ENCODE results near the gene MRPS35.

Gene MRPS35

GRCh38 chr12:27686147-27686546 is 24.5 kb upstream of the MRPS35 start:
- Histone ChIP-seq H3K4me3 (ENCODE audit: low read length) (no peak overlapping the region), H3K9me3 (ENCODE audit: control insufficient read depth, low read length) (no peaks in the 10 kb centered on the region), H3K36me3 (ENCODE audit: control insufficient read depth, insufficient read depth, low read length, severe bottlenecking) (peaks cover 82% of the 10 kb centered on the region), H3K27me3 (replicated peaks; ENCODE audit: control insufficient read depth, insufficient read depth, low read length) (no peaks in the 10 kb centered on the region), H3K9ac (ENCODE audit: low read length) (no peak overlapping the region), H3K4me1 (ENCODE audit: control insufficient read depth, insufficient read depth, low read length) (no peaks in the 10 kb centered on the region)
- no peak for DNase-seq (ENCODE audit: low read depth)

DNA sequence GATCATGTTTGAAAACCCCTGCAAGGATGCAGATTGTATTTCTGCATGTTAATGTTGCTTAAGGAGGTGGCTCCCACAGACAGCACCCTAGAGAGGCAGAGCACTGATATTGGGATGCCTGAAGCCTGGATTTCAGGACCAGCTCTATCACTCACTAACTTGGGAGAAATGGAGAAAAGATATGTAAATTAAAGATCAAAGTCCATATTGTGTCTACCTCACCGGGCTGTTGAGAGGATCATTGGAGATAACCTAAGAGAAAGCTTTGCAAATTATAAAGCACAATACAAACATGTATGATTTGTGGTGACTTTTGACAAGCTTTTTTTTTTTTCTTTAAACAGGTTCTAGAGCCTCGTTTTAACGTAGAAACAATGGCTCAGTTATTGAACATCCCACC is 22.0 kb upstream of the MRPS35 start:
- Histone ChIP-seq H3K9me3 (ENCODE audit: control insufficient read depth, low read length) (no peaks in the 10 kb centered on the region), H3K27me3 (replicated peaks; ENCODE audit: control insufficient read depth, insufficient read depth, low read length) (no peaks in the 10 kb centered on the region), H3K4me1 (ENCODE audit: control insufficient read depth, insufficient read depth, low read length) (no peaks in the 10 kb centered on the region), H3K9ac (ENCODE audit: low read length) (no peak overlapping the region), H3K36me3 (ENCODE audit: control insufficient read depth, insufficient read depth, low read length, severe bottlenecking) (peaks cover 86% of the 10 kb centered on the region), H3K4me3 (ENCODE audit: low read length) (no peak overlapping the region)
- no peak for DNase-seq (ENCODE audit: low read depth)

DNA sequence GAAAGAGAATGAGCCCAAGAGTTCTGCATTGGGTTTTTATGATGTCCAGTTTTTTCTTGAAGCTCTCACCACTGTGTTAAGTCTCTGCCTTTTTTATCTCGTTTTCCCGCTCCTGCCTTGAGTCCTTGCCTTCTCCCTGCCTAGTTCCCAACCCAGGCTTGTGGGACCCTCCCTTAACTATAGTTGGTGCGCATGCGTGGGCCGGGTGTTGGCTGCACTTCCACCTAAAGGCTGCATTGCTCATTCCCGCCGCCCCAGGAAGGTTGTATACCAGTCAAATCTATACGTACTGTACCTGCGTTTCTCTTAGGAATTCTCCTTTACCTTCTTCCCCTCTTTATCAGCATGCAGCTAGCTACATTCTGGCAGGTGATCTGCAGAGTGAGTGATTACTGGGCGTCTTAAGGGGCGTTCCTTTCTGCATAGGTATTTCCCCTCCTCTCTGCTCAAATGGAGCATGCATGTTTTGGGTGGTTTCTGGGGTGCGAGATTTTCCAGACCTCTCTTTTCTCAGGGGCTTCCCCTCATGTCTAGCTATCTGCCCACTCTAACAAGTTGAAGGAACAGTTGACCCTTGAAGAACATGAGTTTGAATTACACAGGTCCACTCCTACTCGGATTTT is 21.0 kb upstream of the MRPS35 start:
- peaks cover 83% of the 10 kb centered on the region for H3K36me3 ChIP-seq (ENCODE audit: control insufficient read depth, insufficient read depth, low read length, severe bottlenecking)
- no peaks in the 10 kb centered on the region for H3K4me1 ChIP-seq (ENCODE audit: control insufficient read depth, insufficient read depth, low read length)
- H3K27me3 ChIP-seq (replicated peaks; ENCODE audit: control insufficient read depth, insufficient read depth, low read length) = no peaks in the 10 kb centered on the region
- H3K9me3 ChIP-seq (ENCODE audit: control insufficient read depth, low read length) = no peaks in the 10 kb centered on the region
- H3K4me3 ChIP-seq (ENCODE audit: low read length) = no peak overlapping the region
- H3K9ac ChIP-seq (ENCODE audit: low read length) = no peak overlapping the region
- DNase-seq (ENCODE audit: low read depth) = no peak

DNA sequence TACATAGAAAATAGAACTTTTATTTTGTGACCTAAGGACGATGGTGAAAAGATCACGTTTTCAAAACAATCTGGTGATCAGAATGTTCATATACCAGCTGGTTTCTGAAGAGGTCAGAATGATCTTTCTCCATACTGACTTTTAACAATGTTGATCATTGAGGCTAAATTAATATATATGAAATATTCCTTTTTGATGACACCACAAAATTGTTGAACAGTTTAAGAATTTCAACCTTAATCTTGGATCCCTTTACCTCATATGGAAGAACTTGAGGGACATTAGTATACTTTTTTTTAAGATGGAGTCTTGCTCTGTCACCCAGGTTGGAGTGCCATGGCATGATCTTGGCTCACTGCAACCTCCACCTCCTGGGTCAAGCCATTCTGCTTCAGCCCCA is 17.2 kb upstream of the MRPS35 start:
- Histone ChIP-seq H3K9ac (ENCODE audit: low read length) (no peak overlapping the region), H3K9me3 (ENCODE audit: control insufficient read depth, low read length) (no peaks in the 10 kb centered on the region), H3K27me3 (replicated peaks; ENCODE audit: control insufficient read depth, insufficient read depth, low read length) (no peaks in the 10 kb centered on the region), H3K4me3 (ENCODE audit: low read length) (no peak overlapping the region), H3K36me3 (ENCODE audit: control insufficient read depth, insufficient read depth, low read length, severe bottlenecking) (peaks cover 68% of the 10 kb centered on the region), H3K4me1 (ENCODE audit: control insufficient read depth, insufficient read depth, low read length) (peaks cover 4% of the 10 kb centered on the region)
- DNase-seq (ENCODE audit: low read depth) = no peak

GRCh38 chr12:27695556-27696292 is 14.9 kb upstream of the MRPS35 start:
- peaks cover 4% of the 10 kb centered on the region for H3K4me1 ChIP-seq (ENCODE audit: control insufficient read depth, insufficient read depth, low read length)
- no peak overlapping the region for H3K9ac ChIP-seq (ENCODE audit: low read length)
- peaks cover 44% of the 10 kb centered on the region for H3K36me3 ChIP-seq (ENCODE audit: control insufficient read depth, insufficient read depth, low read length, severe bottlenecking)
- H3K9me3 ChIP-seq (ENCODE audit: control insufficient read depth, low read length) = no peaks in the 10 kb centered on the region
- H3K4me3 ChIP-seq (ENCODE audit: low read length) = no peak overlapping the region
- no peak for DNase-seq (ENCODE audit: low read depth)
- H3K27me3 ChIP-seq (replicated peaks; ENCODE audit: control insufficient read depth, insufficient read depth, low read length) = no peaks in the 10 kb centered on the region

GRCh38 chr12:27696293-27696652 is 14.4 kb upstream of the MRPS35 start, which contains the start of gene REP15:
Gene REP15 (plus strand): TSS chr12:27696447. CDS start chr12:27696563, 116 bp downstream.
- Histone ChIP-seq H3K27me3 (replicated peaks; ENCODE audit: control insufficient read depth, insufficient read depth, low read length) (no peaks in the 10 kb centered on the region), H3K9ac (ENCODE audit: low read length) (no peak within 1 kb of the TSS), H3K36me3 (ENCODE audit: control insufficient read depth, insufficient read depth, low read length, severe bottlenecking) (peaks cover 40% of the 10 kb centered on the region), H3K4me1 (ENCODE audit: control insufficient read depth, insufficient read depth, low read length) (peaks cover 4% of the 10 kb centered on the region), H3K9me3 (ENCODE audit: control insufficient read depth, low read length) (no peaks in the 10 kb centered on the region), H3K4me3 (ENCODE audit: low read length) (no peak within 1 kb of the TSS)
- no peak for DNase-seq (ENCODE audit: low read depth)

GRCh38 chr12:27696864-27697564 is 13.6 kb upstream of the MRPS35 start:
- DNase-seq (ENCODE audit: low read depth) = no peak
- peaks cover 34% of the 10 kb centered on the region for H3K36me3 ChIP-seq (ENCODE audit: control insufficient read depth, insufficient read depth, low read length, severe bottlenecking)

DNA sequence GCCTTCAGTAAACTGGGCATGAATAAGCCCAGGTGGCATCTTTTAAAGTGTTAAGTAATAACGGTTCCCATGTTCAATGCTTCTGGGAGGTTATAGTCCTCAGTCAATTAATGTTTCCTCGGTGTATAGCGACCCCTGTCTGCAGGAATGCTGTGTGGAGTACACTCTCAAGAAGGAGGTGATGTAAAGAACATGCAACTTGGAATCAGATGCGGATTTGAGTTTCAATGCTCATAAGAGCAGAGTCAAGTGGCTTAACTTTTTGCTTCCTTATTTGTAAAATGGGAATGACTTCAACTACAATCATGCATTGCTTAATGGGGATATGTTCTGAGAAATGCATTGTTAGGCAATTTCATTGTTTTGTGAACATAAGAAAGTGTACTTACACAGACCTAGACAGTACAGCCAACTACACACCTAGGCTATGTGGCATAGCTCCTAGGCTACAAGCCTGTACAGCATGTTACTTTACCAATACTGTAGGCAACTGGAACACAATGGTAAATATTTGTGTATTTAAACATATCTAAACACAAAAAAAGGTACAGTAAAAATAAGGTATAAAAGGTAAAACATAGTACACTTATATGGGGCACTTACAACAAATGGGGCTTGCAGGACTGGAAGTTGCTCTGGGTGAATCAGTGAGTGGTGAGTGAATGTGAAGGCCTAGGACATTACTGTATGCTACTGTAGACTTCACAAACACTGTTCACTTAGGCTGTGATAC is 6.7 kb upstream of the MRPS35 start:
- no peaks in the 10 kb centered on the region for H3K9me3 ChIP-seq (ENCODE audit: control insufficient read depth, low read length)
- no peak overlapping the region for H3K4me3 ChIP-seq (ENCODE audit: low read length)
- H3K27me3 ChIP-seq (replicated peaks; ENCODE audit: control insufficient read depth, insufficient read depth, low read length) = no peaks in the 10 kb centered on the region
- peaks cover 10% of the 10 kb centered on the region for H3K4me1 ChIP-seq (ENCODE audit: control insufficient read depth, insufficient read depth, low read length)
- peak; percentile 98 for DNase-seq (ENCODE audit: low read depth)
- no peak overlapping the region for H3K9ac ChIP-seq (ENCODE audit: low read length)
- no peaks in the 10 kb centered on the region for H3K36me3 ChIP-seq (ENCODE audit: control insufficient read depth, insufficient read depth, low read length, severe bottlenecking)

More at GRCh38 chr12:27696864-27697564, 13.6 kb upstream of the MRPS35 start:
- Histone ChIP-seq H3K9ac (ENCODE audit: low read length) (no peak overlapping the region), H3K4me3 (ENCODE audit: low read length) (no peak overlapping the region), H3K9me3 (ENCODE audit: control insufficient read depth, low read length) (no peaks in the 10 kb centered on the region), H3K27me3 (replicated peaks; ENCODE audit: control insufficient read depth, insufficient read depth, low read length) (no peaks in the 10 kb centered on the region), H3K4me1 (ENCODE audit: control insufficient read depth, insufficient read depth, low read length) (peaks cover 4% of the 10 kb centered on the region)

- H3K36me3 ChIP-seq (ENCODE audit: control insufficient read depth, insufficient read depth, low read length, severe bottlenecking) = no peaks in the 10 kb centered on the region
- no peak overlapping the region for H3K9ac ChIP-seq (ENCODE audit: low read length)
- H3K27me3 ChIP-seq (replicated peaks; ENCODE audit: control insufficient read depth, insufficient read depth, low read length) = no peaks in the 10 kb centered on the region
- DNase-seq (ENCODE audit: low read depth) = no peak
- peaks cover 10% of the 10 kb centered on the region for H3K4me1 ChIP-seq (ENCODE audit: control insufficient read depth, insufficient read depth, low read length)
- H3K4me3 ChIP-seq (ENCODE audit: low read length) = no peak overlapping the region
- H3K9me3 ChIP-seq (ENCODE audit: control insufficient read depth, low read length) = no peaks in the 10 kb centered on the region
These were observed 5.4 kb upstream of the MRPS35 start for GRCh38 chr12:27705263-27705662.

DNA sequence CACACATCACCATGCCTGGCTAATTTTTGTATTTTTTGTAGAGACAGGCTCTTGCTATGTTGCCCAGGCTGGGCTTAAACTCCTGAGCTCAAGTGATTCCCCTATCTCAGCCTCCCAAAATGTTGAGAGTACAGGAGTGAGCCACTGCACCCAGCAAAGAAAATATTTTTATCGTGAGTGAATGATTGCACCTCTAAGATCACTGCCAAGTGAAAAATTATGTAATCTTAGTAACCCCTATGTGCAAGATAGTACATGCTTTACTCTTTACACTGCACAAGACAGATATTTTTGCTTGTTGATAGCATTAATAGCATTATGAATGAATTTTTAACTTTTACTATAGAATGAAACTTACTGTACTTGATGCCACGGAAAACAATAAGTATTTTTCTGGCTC is 3.4 kb upstream of the MRPS35 start:
- no peaks in the 10 kb centered on the region for H3K36me3 ChIP-seq (ENCODE audit: control insufficient read depth, insufficient read depth, low read length, severe bottlenecking)
- no peak for DNase-seq (ENCODE audit: low read depth)
- no peak overlapping the region for H3K9ac ChIP-seq (ENCODE audit: low read length)
- no peaks in the 10 kb centered on the region for H3K27me3 ChIP-seq (replicated peaks; ENCODE audit: control insufficient read depth, insufficient read depth, low read length)
- no peaks in the 10 kb centered on the region for H3K9me3 ChIP-seq (ENCODE audit: control insufficient read depth, low read length)
- peaks cover 17% of the 10 kb centered on the region for H3K4me1 ChIP-seq (ENCODE audit: control insufficient read depth, insufficient read depth, low read length)
- no peak overlapping the region for H3K4me3 ChIP-seq (ENCODE audit: low read length)

Measured in adipocyte (in vitro differentiated cells).